ENCODE results near the gene ENTPD1.
"Not testable (repeated sequence)": the region's sequence is repeated elsewhere in the genome, so short reads cannot be mapped to it uniquely, and the experiment has no call there.

Gene ENTPD1

GRCh38 chr10:95864906-95865813 is 109.2 kb downstream of the ENTPD1 start:
- no peak for DNase-seq (ENCODE audit: low read depth in 2 of 2)

DNA sequence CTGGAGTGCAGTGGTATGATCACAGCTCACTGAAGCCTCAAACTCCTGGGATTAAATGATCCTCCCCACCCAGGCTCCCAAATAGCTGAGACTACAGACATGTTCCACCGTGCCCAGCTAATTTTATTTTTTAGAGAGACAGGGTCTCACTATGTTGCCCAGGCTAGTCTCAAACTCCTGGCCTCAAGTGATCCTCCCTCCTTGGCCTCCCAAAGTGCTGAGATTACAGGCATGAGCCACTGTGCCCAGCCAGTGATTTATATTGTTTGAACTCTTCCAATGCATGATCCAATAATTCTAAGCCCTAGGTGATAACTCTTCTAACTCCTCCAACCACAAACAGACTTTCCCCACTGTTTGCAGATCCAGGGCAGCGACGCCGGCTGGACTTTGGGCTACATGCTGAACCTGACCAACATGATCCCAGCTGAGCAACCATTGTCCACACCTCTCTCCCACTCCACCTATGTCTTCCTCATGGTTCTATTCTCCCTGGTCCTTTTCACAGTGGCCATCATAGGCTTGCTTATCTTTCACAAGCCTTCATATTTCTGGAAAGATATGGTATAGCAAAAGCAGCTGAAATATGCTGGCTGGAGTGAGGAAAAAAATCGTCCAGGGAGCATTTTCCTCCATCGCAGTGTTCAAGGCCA is 110.0 kb downstream of the ENTPD1 start:
- DNase-seq (ENCODE audit: low read depth in 2 of 2) = no peak

DNA sequence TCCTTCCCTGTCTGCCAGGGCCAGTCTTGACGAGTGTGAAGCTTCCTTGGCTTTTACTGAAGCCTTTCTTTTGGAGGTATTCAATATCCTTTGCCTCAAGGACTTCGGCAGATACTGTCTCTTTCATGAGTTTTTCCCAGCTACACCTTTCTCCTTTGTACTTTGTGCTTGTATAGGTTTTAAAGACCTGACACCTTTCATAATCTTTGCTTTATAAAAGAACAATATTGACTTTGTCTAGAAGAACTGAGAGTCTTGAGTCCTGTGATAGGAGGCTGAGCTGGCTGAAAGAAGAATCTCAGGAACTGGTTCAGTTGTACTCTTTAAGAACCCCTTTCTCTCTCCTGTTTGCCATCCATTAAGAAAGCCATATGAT is 110.5 kb downstream of the ENTPD1 start:
- DNase-seq (ENCODE audit: low read depth in 2 of 2) = no peak

DNA sequence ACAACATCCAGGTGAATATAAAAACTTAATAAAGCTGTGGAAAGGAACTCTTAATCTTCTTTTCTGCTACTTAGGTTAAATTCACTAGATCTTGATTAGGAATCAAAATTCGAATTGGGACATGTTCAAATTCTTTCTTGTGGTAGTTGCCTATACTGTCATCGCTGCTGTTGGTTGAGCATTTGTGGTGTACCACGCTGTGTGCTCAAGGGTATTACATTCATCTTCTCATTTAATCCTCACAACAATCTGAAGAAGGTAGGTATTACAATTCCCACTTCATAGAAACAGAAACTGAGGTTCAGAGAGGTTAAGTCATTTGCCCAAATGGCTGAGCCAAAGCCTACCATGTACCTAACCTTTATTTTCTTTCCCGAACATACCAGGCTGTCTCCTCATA is 111.9 kb downstream of the ENTPD1 start:
- no peak for DNase-seq (ENCODE audit: low read depth in 2 of 2)

GRCh38 chr10:95872158-95872711 is 116.3 kb downstream of the ENTPD1 start:
- DNase-seq (ENCODE audit: low read depth in 2 of 2) = no peak

DNA sequence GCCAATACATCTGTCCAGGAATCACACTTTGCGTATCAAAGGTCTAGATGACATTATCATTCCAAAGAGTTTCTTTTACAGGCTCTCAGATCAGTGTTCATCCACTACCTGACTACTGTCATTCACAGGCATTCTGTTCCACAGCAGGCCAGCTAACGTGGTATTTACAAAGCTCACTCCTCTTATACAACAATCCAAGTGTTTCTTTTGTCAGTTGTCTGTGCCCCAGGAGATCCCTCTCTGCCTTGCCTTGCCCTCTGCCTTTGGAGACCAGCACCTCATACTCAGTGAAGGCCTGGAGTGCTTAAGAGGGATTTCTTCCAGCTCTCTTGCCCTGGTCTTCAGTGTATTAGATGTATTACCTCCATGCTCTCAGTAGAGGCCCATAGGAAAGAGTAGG is 117.2 kb downstream of the ENTPD1 start:
- DNase-seq (ENCODE audit: low read depth in 2 of 2) = no peak

DNA sequence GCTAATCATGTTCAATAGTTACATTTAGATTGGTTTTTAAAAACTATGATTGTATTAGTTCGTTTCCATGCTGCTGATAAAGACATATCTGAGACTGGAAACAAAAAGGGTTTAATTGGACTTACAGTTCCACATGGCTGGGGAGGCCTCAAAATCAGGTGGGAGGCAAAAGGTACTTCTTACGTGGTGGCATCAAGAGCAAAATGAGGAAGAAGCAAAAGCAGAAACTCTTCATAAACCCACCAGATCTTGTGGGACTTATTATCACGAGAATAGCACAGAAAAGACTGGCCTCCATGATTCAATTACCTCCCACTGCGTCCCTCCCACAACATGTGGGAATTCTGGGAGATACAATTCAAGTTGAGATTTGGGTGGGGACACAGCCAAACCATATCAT is 117.7 kb downstream of the ENTPD1 start:
- no peak for DNase-seq (ENCODE audit: low read depth in 2 of 2)

DNA sequence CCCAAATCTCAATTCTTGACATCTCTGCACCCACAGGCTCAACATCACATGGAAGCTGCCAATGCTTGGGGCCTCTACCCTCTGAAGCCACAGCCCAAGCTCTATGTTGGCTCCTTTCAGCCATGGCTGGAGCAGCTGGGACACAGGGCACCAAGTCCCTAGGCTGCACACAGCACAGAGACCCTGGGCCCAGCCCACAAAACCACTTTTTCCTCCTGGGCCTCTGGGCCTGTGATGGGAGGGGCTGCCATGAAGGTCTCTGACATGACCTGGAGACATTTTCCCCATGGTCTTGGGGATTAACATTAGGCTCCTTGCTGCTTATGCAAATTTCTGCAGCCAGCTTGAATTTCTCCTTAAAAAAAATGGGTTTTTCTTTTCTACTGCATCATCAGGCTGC is 118.8 kb downstream of the ENTPD1 start:
- DNase-seq (ENCODE audit: low read depth in 2 of 2) = not testable (repeated sequence)

DNA sequence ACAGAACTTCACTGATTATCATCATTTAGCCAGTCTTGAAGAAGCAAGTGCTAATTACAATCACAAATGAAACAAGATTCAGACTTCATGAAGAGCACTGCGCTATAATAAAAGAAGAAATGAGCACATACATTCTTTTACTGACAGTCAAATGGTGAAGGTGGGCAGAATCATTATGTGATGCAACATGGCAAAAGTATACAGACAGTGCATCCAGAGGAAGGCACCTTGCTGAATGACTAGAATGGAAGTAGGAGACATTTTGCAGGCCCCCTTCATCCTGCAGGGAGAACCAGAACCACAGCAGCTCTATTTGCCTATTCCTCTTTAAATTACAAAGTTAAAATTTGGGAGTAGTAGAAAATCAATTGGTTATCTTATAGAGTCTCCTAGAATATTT is 120.8 kb downstream of the ENTPD1 start:
- no peak for DNase-seq (ENCODE audit: low read depth in 2 of 2)

DNA sequence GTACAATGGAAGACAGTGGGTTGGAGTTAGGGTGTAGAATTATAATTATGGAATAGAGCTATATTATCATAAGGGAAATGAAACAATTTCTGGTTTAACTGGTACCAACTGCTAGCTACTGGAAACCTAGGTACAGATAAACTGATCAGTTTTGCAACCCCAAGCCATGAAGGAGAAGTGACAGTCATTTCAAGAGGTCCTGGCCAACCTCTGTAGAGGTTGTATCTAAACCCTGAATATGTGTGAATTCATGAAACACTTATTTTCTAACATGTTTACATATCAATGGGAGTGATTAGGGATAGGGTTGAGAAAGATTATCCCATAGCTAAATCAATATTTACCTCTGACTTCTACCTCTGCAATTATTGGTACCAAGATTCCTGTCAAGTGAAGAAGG is 121.9 kb downstream of the ENTPD1 start:
- DNase-seq (ENCODE audit: low read depth in 2 of 2) = no peak

DNA sequence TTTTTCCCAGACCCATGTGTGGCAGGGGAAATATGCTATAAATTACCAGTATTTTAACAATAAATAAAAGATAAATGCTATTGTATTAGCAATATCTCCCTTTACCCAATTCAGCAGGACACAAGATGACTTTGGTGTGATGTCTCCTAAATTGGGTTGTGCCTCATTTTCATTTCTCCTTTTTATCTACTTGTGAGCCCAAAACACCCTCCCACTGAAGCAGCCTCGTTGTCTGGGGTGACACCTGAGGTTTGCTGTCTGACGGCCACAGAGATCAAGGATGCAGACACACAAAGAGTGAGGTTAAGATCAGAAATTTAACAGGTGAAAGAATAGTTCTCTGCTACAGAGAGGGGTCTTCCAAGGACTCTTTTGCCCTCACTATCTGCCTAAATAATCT is 124.7 kb downstream of the ENTPD1 start:
- no peak for DNase-seq (ENCODE audit: low read depth in 2 of 2)

DNA sequence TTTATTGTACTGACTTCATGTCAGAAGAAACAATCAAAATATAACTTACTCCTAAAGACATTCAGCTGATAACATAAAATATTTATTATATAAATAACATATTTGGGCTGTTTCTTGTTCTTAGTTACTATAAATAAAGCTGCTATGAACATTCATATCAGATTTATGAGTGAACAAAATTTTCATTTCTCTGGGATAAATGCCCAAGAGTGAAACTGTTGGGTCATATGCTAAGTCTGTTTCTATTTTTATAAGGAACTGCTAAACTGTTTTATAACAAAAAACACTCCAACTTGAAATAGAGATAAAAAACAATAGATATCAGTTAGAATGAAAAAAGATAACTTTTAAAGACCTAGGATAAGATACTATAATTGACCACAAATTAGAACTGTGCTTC is 125.4 kb downstream of the ENTPD1 start:
- no peak for DNase-seq (ENCODE audit: low read depth in 2 of 2)

- DNase-seq (ENCODE audit: low read depth in 2 of 2) = no peak
These were observed 133.9 kb downstream of the ENTPD1 start for GRCh38 chr10:95889830-95890229.

DNA sequence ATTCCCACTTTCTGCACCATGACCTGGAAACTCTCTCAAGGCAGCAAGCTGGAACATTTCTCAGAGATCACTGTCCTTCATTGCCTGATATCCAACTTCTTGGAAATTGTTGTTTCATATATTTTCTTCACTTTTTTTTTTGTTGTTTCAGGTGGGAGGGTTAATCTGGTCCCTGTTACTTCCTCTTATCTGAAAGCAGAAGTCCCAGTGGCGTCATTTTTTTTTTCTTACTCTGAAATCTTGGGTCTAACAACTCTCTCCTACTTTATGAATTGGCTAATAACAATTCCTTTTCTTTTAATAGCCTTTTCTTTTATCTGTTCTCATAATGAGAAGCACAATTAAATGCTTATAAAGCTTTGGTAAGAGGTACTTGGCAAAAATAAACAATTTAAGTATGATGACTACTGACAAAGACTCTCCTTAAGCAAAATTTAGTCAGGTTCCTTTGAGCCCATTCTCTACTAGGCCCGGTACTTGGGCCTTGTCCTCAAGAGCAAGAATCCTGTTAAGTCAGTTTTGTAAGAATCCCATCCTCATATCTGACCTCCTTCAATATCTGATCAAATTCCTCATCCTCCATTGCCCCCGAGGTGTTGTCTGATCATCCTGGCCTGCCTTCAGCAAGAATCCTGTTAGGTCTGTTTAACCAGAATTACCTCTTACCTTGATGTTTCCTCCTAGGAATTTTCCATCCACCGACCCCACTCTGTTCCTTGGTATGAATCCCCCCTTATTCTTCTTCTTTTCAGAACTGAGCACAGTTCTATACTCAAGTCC is 140.3 kb downstream of the ENTPD1 start:
- no peak for DNase-seq (ENCODE audit: low read depth in 2 of 2)

DNA sequence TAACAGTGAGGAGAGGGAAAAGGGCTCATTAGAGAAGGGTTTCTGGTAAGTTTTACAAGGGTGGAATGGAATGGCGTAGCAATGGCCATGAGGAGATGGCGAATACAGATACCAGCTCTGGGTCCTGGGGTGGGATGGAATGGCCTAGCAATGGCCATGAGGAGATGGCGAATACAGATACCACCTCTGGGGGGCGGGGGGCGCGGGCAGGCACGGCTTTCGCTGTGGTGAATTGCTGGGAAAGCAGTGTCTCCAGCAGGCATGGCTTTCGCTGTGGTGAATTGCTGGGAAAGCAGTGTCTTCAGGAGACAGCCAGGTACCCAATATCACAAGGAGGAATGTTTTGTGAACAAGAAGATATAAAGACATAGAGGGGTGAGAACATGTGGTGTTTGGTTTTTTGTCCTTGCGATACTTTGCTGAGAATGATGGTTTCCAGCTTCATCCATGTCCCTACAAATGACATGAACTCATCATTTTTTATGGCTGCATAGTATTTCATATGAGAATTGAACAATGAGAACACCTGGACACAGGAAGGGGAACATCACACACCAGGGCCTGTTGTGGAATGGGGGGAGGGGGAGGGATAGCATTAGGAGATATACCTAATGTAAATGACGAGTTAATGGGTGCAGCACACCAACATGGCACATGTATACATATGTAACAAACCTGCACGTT is 150.1 kb downstream of the ENTPD1 start:
- DNase-seq (ENCODE audit: low read depth in 2 of 2) = not testable (repeated sequence)

- peak; percentile 7 to 9 for DNase-seq (ENCODE audit: low read depth in 2 of 2)
These were observed 150.9 kb downstream of the ENTPD1 start for GRCh38 chr10:95906677-95907455.

GRCh38 chr10:95907456-95908253 is 151.7 kb downstream of the ENTPD1 start, which contains the start of gene CC2D2B:
Gene CC2D2B, plus strand, starts transcription at chr10:95907975. Its CDS starts 3,349 bp downstream, at chr10:95911324.
- peak; percentile 19 to 61 for DNase-seq (ENCODE audit: low read depth in 2 of 2)

GRCh38 chr10:95908450-95908849 is 152.5 kb downstream of the ENTPD1 start:
- no peak for DNase-seq (ENCODE audit: low read depth in 2 of 2)

- DNase-seq (ENCODE audit: low read depth in 2 of 2) = no peak
These were observed 153.6 kb downstream of the ENTPD1 start for GRCh38 chr10:95909561-95909960.

GRCh38 chr10:95916039-95916438 is 160.1 kb downstream of the ENTPD1 start:
- not testable (repeated sequence) for DNase-seq (ENCODE audit: low read depth in 2 of 2)

All from stimulated activated CD8-positive, alpha-beta memory T cell treated with anti-CD3 and anti-CD28 coated beads, Interleukin-7, amount 100 ng/mL, for 4 hours (primary cell).